ENCODE results near the gene REC114. TPM values are rescaled to one million over a fixed set of nuclear protein-coding genes. Genes with fewer than 3 reads are reported as not detected.

Gene REC114
- total and polyA plus RNA-seq, 2 experiments from 2014 or later: not detected

GRCh38 chr15:73568564-73569280 is 125.8 kb downstream of the REC114 start:
- no peak overlapping the region for H3K27ac ChIP-seq (ENCODE audit: low read depth)
- H3K36me3 ChIP-seq (ENCODE audit: insufficient read depth): peaks cover 34% of the 10 kb centered on the region
- no peak overlapping the region for H3K4me3 ChIP-seq
- ATAC-seq: no peak
- no peak overlapping the region for H3K4me2 ChIP-seq
- Mint-ChIP-seq H3K9me3 (no peaks in the 10 kb centered on the region; the same call in 2 of the 3 replicates), H3K27ac (peak overlapping the region; percentile 55), H3K4me3 (no peak overlapping the region), H3K4me1 (no peaks in the 10 kb centered on the region), H3K27me3 (ENCODE audit: insufficient read depth, low read depth, poor library complexity) (no peaks in the 10 kb centered on the region), H3K36me3 (ENCODE audit: low read depth) (peaks cover 42% of the 10 kb centered on the region)
- no peak for DNase-seq (ENCODE audit: low spot score)
- TF ChIP-seq ZNF331 (CRISPR knock-in tag; IDR thresholded peaks at IDR 0.05; ENCODE audit: low read depth) (no peak), POLR2AphosphoS5 (IDR thresholded peaks at IDR 0.05; ENCODE audit: low read depth) (no peak), JUNB (IDR thresholded peaks at IDR 0.05; ENCODE audit: unreplicated experiment) (no peak), ETS1 (IDR thresholded peaks at IDR 0.05) (no peak), STAT1 (IDR thresholded peaks at IDR 0.05; ENCODE audit: unreplicated experiment) (no peak), NANOG (IDR thresholded peaks at IDR 0.05; ENCODE audit: borderline replicate concordance) (no peak), CREB1 (CRISPR knock-in tag; IDR thresholded peaks at IDR 0.05; ENCODE audit: low read depth) (no peak), CTCF (conservative IDR thresholded peaks at IDR 0.05; ENCODE audit: low read depth in 2 of 2) (no peak), EZH2 (IDR thresholded peaks at IDR 0.05; ENCODE audit: low read depth, unreplicated experiment) (no peak), ZNF114 (CRISPR knock-in tag; IDR thresholded peaks at IDR 0.05) (no peak), ZNF462 (CRISPR knock-in tag; IDR thresholded peaks at IDR 0.05) (no peak), REST (IDR thresholded peaks at IDR 0.05; ENCODE audit: unreplicated experiment) (no peak), EZH2phosphoT487 (IDR thresholded peaks at IDR 0.05; ENCODE audit: unreplicated experiment) (no peak)
- no peaks in the 10 kb centered on the region for H3K4me1 ChIP-seq (ENCODE audit: insufficient read depth)
- no peaks in the 10 kb centered on the region; the same call in 1 of the 2 replicates for H3K79me2 ChIP-seq (replicated peaks; ENCODE audit: insufficient read depth)
- H4K20me1 ChIP-seq (replicated peaks; ENCODE audit: insufficient read depth): peaks cover 20% of the 10 kb centered on the region
- H3F3A ChIP-seq (replicated peaks; ENCODE audit: low read depth): no peaks in the 10 kb centered on the region
- no peaks in the 10 kb centered on the region for H3K9me2 ChIP-seq (ENCODE audit: insufficient read depth)
- no peaks in the 10 kb centered on the region for H3K27me3 ChIP-seq (ENCODE audit: insufficient read depth)
- no peak overlapping the region for H2AFZ ChIP-seq
